Ovary (tissue), 3 donors: ENCODE results near the gene KRTAP12-3.

Source experiments
- CTCF ChIP-seq, 3 donors: fragments of 450-650 bp in 2 of 3; fragments of 200-600 bp in 1 of 3; IDR thresholded peaks; one replicate each; pipeline versions ENCODE4 v1.5.1 to v1.8.0; 2016 to 2022; ENCODE audit warnings: antibody characterized with exemption in 3 of 3, mild to moderate bottlenecking in 1 of 3
- POLR2A ChIP-seq: fragments of 450-650 bp; IDR thresholded peaks from one replicate; pipeline ENCODE4 v1.6.1; 2017; ENCODE audit warnings: antibody characterized with exemption, mild to moderate bottlenecking, moderate library complexity
- donor health status: DM: no; HTN: no; CAD: no.

GRCh38 chr21:44706026-44706705 lies 48.4 kb downstream of the KRTAP12-3 start:
- TF ChIP-seq CTCF (IDR thresholded peaks at IDR 0.05) (no peak), POLR2A (no peak)
